MM.1S (cell line): ENCODE results near the gene KAT2B.

ENCODE experiments used
- DNase-seq: peaks from one replicate; pipeline ENCODE4 v3.0.0-alpha.2; 2015
- H2AFZ ChIP-seq: fragments of 300-600 bp; sonication (generic); 2 replicates; pipeline ENCODE4 v1.6.0; 2016; ENCODE audit warnings: antibody characterized with exemption, low read length
- H3F3A ChIP-seq: fragments of 300-600 bp; sonication (generic); 2 replicates; pipeline ENCODE4 v1.6.1; 2016; ENCODE audit warnings: mild to moderate bottlenecking, antibody characterized with exemption, low read length, moderate library complexity, mixed read lengths; ENCODE audit not compliant: insufficient read depth
- H3K27ac ChIP-seq: fragments of 300-600 bp; sonication (generic); 2 replicates; pipeline ENCODE4 v1.5.1; 2016; ENCODE audit warnings: mild to moderate bottlenecking, low read length
- H3K27me3 ChIP-seq: fragments of 300-600 bp; sonication (generic); replicated peaks from 2 replicates; pipeline ENCODE4 v1.6.0; 2016; ENCODE audit warnings: low read length; ENCODE audit not compliant: insufficient read depth
- H3K36me3 ChIP-seq: fragments of 300-600 bp; sonication (generic); replicated peaks from 2 replicates; pipeline ENCODE4 v1.6.1; 2016; ENCODE audit warnings: mild to moderate bottlenecking, low read length, mixed read lengths; ENCODE audit not compliant: insufficient read depth
- H3K4me1 ChIP-seq: fragments of 300-600 bp; sonication (generic); 2 replicates; pipeline ENCODE4 v1.6.1; 2016; ENCODE audit warnings: low read length, mixed read lengths
- H3K4me2 ChIP-seq: fragments of 300-600 bp; sonication (generic); 2 replicates; pipeline ENCODE4 v1.6.0; 2016; ENCODE audit warnings: low read depth, low read length
- H3K4me3 ChIP-seq: fragments of 300-600 bp; sonication (generic); 2 replicates; pipeline ENCODE4 v1.5.1; 2016; ENCODE audit warnings: low read length, mixed read lengths
- H3K79me2 ChIP-seq: fragments of 300-600 bp; sonication (generic); 2 replicates; pipeline ENCODE4 v1.6.1; 2016; ENCODE audit warnings: mixed run types, low read length, mixed read lengths
- H3K9ac ChIP-seq: fragments of 300-600 bp; sonication (generic); 2 replicates; pipeline ENCODE4 v1.6.1; 2016; ENCODE audit warnings: low read length, mixed read lengths
- H3K9me2 ChIP-seq: fragments of 300-600 bp; sonication (generic); replicated peaks from 2 replicates; pipeline ENCODE4 v1.6.1; 2016; ENCODE audit warnings: mild to moderate bottlenecking, low read length, mixed read lengths; ENCODE audit not compliant: insufficient read depth
- H3K9me3 ChIP-seq: fragments of 300-600 bp; sonication (generic); replicated peaks from 2 replicates; pipeline ENCODE4 v1.6.1; 2016; ENCODE audit warnings: mild to moderate bottlenecking, low read length, mixed read lengths; ENCODE audit not compliant: insufficient read depth
- H4K20me1 ChIP-seq: fragments of 300-600 bp; sonication (generic); 2 replicates; pipeline ENCODE4 v1.6.1; 2016; ENCODE audit warnings: mild to moderate bottlenecking, low read length, moderate library complexity, mixed read lengths; ENCODE audit not compliant: insufficient read depth
- EZH2 ChIP-seq: fragments of 300-600 bp; sonication (generic); optimal IDR thresholded peaks from 2 replicates; pipeline ENCODE3; 2017; ENCODE audit warnings: low read depth, mild to moderate bottlenecking, antibody characterized with exemption, low read length, mixed read lengths
- EZH2phosphoT487 ChIP-seq: fragments of 300-600 bp; sonication (generic); IDR thresholded peaks from 2 replicates; pipeline ENCODE4 v1.6.1; 2018; ENCODE audit warnings: antibody characterized with exemption, low read length
- TF ChIP-seq, protein P1 (sequence below): fragments of 300-600 bp; sonication (generic); IDR thresholded peaks from 2 replicates; pipeline ENCODE4 v1.5.1; 2016; ENCODE audit warnings: antibody characterized with exemption, low read length, mixed read lengths

KAT2B gene

DNA sequence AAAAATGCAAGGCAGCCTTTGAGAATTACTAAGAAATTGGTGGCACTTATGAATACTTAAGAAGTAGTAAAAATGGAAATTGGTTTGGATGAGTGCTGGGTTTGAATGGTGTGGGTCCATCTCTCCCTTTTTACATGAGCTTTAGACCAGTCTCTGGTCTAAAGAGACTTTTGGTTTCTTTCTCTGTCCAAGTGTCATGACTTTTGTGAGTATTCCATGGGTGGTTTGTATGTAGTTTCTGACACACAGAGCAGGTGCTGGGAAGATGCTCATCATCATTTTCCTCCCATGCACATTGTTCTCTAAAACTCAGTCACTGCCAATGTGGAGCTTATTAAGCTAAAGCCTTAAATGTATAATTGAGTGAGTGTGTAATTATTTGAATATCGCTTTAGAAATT, 63.5 kb downstream of the KAT2B start:
- Histone ChIP-seq H3K9me3 (no peaks in the 10 kb centered on the region), H3K36me3 (no peaks in the 10 kb centered on the region; the same call in 1 of the 2 replicates), H3K9me2 (no peaks in the 10 kb centered on the region), H2AFZ (no peak overlapping the region), H3K79me2 (no peaks in the 10 kb centered on the region), H3K4me2 (no peak overlapping the region), H3K9ac (no peak overlapping the region), H3K4me1 (no peaks in the 10 kb centered on the region), H3F3A (no peaks in the 10 kb centered on the region), H4K20me1 (no peaks in the 10 kb centered on the region), H3K4me3 (no peak overlapping the region), H3K27me3 (no peaks in the 10 kb centered on the region), H3K27ac (no peak overlapping the region)
- TF ChIP-seq EZH2 (no peak), EZH2phosphoT487 (no peak)
- TF ChIP-seq, protein P1, sequence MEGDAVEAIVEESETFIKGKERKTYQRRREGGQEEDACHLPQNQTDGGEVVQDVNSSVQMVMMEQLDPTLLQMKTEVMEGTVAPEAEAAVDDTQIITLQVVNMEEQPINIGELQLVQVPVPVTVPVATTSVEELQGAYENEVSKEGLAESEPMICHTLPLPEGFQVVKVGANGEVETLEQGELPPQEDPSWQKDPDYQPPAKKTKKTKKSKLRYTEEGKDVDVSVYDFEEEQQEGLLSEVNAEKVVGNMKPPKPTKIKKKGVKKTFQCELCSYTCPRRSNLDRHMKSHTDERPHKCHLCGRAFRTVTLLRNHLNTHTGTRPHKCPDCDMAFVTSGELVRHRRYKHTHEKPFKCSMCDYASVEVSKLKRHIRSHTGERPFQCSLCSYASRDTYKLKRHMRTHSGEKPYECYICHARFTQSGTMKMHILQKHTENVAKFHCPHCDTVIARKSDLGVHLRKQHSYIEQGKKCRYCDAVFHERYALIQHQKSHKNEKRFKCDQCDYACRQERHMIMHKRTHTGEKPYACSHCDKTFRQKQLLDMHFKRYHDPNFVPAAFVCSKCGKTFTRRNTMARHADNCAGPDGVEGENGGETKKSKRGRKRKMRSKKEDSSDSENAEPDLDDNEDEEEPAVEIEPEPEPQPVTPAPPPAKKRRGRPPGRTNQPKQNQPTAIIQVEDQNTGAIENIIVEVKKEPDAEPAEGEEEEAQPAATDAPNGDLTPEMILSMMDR, result no peak
- no peak for DNase-seq

DNA sequence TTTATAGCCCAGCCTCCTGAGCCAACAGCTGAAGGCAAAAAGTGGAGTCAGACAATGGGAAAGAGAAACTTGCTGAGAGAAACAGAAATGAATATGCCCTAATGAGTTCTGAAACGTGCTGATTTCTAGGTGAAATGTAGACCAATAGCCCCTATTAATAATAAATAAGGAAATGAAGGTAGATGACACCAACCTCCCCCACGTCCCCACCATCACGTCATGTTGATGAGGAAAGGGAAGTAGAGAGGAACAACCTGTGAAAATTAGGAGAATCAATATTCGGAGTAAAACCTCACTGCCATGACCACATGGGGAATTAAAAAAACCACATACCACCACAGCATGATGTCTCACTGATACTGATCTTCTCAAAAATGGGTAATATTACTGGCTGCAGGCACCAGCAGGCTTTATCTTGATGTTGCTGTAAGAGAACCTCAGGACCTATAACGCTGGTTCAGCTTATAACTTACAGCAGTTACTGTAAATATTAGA, 64.0 kb downstream of the KAT2B start:
- H3K4me2 ChIP-seq, result no peak overlapping the region
- no peak overlapping the region for H3K4me3 ChIP-seq
- H3K9me3 ChIP-seq, result no peaks in the 10 kb centered on the region
- no peaks in the 10 kb centered on the region for H3K27me3 ChIP-seq
- H3K36me3 ChIP-seq, result no peaks in the 10 kb centered on the region; the same call in 1 of the 2 replicates
- H3K4me1 ChIP-seq, result no peaks in the 10 kb centered on the region
- no peak overlapping the region for H2AFZ ChIP-seq
- no peak overlapping the region for H3K9ac ChIP-seq
- H3F3A ChIP-seq, result no peaks in the 10 kb centered on the region
- DNase-seq, result no peak
- TF ChIP-seq EZH2 (no peak), EZH2phosphoT487 (no peak)
- TF ChIP-seq, protein P1, result no peak
- H4K20me1 ChIP-seq, result no peaks in the 10 kb centered on the region
- no peaks in the 10 kb centered on the region for H3K9me2 ChIP-seq
- H3K79me2 ChIP-seq, result no peaks in the 10 kb centered on the region
- H3K27ac ChIP-seq, result no peak overlapping the region

DNA sequence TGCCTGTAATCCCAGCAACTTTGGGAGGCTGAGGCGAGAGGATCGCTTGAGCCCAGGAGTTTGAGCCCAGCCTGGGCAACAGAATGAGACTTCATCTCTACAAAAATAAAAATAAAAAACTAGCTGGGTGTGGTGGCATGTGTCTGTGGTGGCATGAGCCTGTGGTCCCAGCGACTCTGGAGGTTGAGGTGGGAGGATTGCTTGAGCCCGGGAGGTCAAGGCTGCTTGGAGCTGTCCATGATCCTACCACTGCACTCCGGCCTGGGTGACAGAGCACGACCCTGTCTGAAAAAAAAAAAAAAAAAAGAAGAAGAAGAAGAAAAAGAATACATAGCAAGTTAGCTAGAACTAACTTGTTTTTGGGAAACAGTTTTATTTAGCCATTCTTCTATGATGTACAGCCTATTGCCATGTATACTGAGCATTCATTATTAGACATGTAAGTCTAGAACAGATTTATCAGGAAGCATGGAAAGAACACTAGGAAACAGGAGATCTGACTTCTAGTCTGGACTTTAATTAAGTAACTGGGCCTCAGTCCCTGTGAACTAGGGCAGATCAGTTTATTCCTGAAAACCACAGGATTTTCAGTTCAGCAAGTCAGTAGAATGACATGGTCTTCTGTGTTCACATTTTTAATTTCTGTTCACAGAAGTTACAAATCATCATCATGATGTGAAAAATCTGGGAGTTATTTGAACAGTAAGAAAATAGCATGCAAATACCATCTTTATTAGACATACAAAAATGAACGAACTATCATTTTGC, 65.5 kb downstream of the KAT2B start:
- TF ChIP-seq EZH2, result no peak
- no peak for TF ChIP-seq EZH2phosphoT487
- TF ChIP-seq, protein P1, result no peak
- H3K9me3 ChIP-seq, result no peaks in the 10 kb centered on the region
- no peak for DNase-seq
- H3K36me3 ChIP-seq, result no peaks in the 10 kb centered on the region; the same call in 1 of the 2 replicates
- H3K4me3 ChIP-seq, result no peak overlapping the region
- no peaks in the 10 kb centered on the region for H3K79me2 ChIP-seq
- H3K4me2 ChIP-seq, result no peak overlapping the region
- H3K9ac ChIP-seq, result no peak overlapping the region
- H3K27ac ChIP-seq, result no peak overlapping the region
- H3K27me3 ChIP-seq, result no peaks in the 10 kb centered on the region
- H4K20me1 ChIP-seq, result no peaks in the 10 kb centered on the region
- H2AFZ ChIP-seq, result no peak overlapping the region
- no peaks in the 10 kb centered on the region for H3K9me2 ChIP-seq
- H3F3A ChIP-seq, result no peaks in the 10 kb centered on the region
- no peaks in the 10 kb centered on the region for H3K4me1 ChIP-seq
